Lower lobe of right lung (tissue), 2 donors: ENCODE results near the gene GATAD1. TPM values are rescaled to one million over a fixed set of nuclear protein-coding genes. Genes with fewer than 3 reads are reported as not detected.
A peak's percentile ranks its signal among the peaks of the same experiment; 100 is the strongest.

ENCODE experiments used
- ATAC-seq, 2 donors: fragments of 200-7000 bp; cut with Tn5 transposase; one replicate each; pipeline ENCODE4 v1.9.1; 2020 to 2022; ENCODE audit warnings: mild to moderate bottlenecking in 2 of 2, moderate library complexity in 2 of 2
- DNase-seq: peaks from one replicate; pipeline ENCODE4 v3.0.0-alpha.2; 2020
- H3K27ac ChIP-seq: fragments of 200-600 bp; one replicate; pipeline ENCODE4 v1.8.0; 2022
- H3K27me3 ChIP-seq: fragments of 200-600 bp; one replicate; pipeline ENCODE4 v1.8.0; 2022; ENCODE audit warnings: low read depth
- H3K36me3 ChIP-seq: fragments of 200-600 bp; one replicate; pipeline ENCODE4 v1.8.0; 2022; ENCODE audit warnings: mild to moderate bottlenecking
- H3K4me1 ChIP-seq: fragments of 200-600 bp; one replicate; pipeline ENCODE4 v1.8.0; 2022
- H3K4me3 ChIP-seq: fragments of 200-600 bp; one replicate; pipeline ENCODE4 v1.8.0; 2022; ENCODE audit warnings: mild to moderate bottlenecking
- H3K9me3 ChIP-seq: fragments of 200-600 bp; one replicate; pipeline ENCODE4 v1.8.0; 2022
- intact Hi-C: fragments of 100-400 bp; cut with DNase I; formaldehyde crosslinking; loops from one replicate; pipeline ENCODE4 v1.11.0; 2022
- long read RNA-seq: library from polyadenylated mRNA; unstranded; transcript quantifications from one replicate; pipeline ENCODE4 v2.0.0, GENCODE V29; 2021
- total RNA-seq: library from RNA; stranded (reverse); fragmentation: NEBNext Ultra II Directional; extraction: Animal tissue kit (Norgen Biotek cat#: 25700); gene quantifications from one replicate; pipeline ENCODE4 v1.2.1, GENCODE V29; 2021
- TF ChIP-seq, protein P1 (sequence below): fragments of 200-600 bp; IDR thresholded peaks from one replicate; pipeline ENCODE4 v1.8.0; 2022; ENCODE audit warnings: antibody characterized with exemption, mild to moderate bottlenecking
- donor health status: DM: no; HTN: yes; CAD: no; lungs with severe emphysema.

The GATAD1 gene, protein sequence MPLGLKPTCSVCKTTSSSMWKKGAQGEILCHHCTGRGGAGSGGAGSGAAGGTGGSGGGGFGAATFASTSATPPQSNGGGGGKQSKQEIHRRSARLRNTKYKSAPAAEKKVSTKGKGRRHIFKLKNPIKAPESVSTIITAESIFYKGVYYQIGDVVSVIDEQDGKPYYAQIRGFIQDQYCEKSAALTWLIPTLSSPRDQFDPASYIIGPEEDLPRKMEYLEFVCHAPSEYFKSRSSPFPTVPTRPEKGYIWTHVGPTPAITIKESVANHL
- 39.9 TPM for total RNA-seq
- long read RNA-seq, transcript GATAD1-201 (5 exons, 3,962 nt) = major isoform, 19 of 48 reads
- long read RNA-seq, transcript GATAD1-202 (2 exons, 797 nt) = minor isoform, 5 of 48 reads
- long read RNA-seq, partial matches to known transcripts = 8 of 48 reads
- long read RNA-seq, other reads (novel, unspliced or antisense) = 9 of 48 reads

DNA sequence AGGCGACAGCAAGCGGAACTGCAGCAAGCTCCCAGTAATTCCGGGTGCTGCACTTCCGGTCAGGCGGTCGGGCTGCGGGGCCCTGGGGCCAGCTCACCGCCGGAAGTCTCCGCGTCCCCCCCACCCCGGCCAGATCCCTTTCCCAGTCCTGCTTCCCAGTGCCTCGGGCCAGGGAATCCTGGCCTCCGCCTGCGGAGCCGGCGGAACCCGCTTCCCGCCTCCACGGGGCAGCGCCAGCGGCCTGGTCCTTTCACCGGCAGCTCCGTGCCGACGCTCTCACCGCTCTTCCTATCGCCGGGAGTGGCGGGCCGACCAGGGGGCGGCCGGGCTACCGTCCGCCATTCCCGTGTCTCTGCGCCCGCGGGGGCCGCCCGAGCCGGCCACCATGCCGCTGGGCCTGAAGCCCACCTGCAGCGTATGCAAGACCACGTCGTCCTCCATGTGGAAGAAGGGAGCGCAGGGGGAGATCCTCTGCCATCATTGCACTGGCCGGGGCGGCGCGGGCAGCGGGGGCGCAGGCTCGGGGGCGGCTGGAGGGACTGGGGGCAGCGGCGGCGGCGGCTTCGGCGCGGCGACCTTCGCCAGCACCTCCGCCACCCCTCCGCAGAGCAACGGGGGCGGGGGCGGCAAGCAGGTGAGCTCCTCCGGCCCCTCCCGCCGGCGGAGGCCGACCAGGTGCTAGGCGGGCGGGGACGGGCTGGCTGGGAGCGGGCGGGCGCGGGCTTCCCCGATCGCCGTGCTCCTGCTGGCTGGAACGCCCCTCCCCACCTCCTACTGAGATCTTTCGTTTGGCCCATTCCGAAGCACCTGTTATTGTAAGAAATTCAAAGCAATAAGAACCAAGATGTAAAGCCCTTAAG is at the start of gene GATAD1:
Gene GATAD1 (plus strand): TSS at position 138 of the 860 bp plus-strand sequence. CDS start 248 bp downstream, at position 386.
- intact Hi-C loops = no loop called here
- peaks cover 16% of the 10 kb centered on the region for H3K4me1 ChIP-seq
- peak within 1 kb of the TSS; percentile 98 for H3K4me3 ChIP-seq
- no peaks in the 10 kb centered on the region for H3K9me3 ChIP-seq
- peak within 1 kb of the TSS; percentile 99 for H3K27ac ChIP-seq
- peaks cover 33% of the 10 kb centered on the region for H3K36me3 ChIP-seq
- TF ChIP-seq, protein P1, sequence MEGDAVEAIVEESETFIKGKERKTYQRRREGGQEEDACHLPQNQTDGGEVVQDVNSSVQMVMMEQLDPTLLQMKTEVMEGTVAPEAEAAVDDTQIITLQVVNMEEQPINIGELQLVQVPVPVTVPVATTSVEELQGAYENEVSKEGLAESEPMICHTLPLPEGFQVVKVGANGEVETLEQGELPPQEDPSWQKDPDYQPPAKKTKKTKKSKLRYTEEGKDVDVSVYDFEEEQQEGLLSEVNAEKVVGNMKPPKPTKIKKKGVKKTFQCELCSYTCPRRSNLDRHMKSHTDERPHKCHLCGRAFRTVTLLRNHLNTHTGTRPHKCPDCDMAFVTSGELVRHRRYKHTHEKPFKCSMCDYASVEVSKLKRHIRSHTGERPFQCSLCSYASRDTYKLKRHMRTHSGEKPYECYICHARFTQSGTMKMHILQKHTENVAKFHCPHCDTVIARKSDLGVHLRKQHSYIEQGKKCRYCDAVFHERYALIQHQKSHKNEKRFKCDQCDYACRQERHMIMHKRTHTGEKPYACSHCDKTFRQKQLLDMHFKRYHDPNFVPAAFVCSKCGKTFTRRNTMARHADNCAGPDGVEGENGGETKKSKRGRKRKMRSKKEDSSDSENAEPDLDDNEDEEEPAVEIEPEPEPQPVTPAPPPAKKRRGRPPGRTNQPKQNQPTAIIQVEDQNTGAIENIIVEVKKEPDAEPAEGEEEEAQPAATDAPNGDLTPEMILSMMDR = peak; percentile 96
- peak; percentile 98 to 99 for ATAC-seq
- no peaks in the 10 kb centered on the region for H3K27me3 ChIP-seq
- peak; percentile 93 for DNase-seq

DNA sequence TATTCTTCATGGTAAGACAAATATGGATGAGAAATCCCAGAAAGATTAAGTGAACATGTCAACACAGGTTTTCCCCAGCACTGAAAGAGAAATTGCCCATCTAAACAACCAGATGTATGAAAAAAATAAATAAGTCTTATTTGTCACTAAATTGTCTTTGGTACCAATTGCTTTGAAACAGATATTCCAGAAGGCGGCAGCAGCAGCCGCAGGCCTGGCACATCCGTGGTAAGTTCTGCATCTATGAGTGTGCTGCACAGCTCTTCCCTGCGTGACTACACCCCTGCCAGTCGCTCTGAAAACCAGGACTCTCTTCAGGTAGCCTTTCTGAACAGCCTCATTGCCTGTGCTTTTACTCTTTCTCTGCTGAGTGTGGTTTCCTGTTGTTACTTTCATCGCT is 49.7 kb upstream of the GATAD1 start:
- ATAC-seq = no peak
- Histone ChIP-seq H3K4me3 (no peak overlapping the region), H3K27ac (no peak overlapping the region), H3K9me3 (no peaks in the 10 kb centered on the region), H3K4me1 (no peaks in the 10 kb centered on the region), H3K27me3 (no peaks in the 10 kb centered on the region), H3K36me3 (peaks cover 45% of the 10 kb centered on the region)
- TF ChIP-seq, protein P1 = no peak
- DNase-seq = no peak
- intact Hi-C loops = no loop called here

DNA sequence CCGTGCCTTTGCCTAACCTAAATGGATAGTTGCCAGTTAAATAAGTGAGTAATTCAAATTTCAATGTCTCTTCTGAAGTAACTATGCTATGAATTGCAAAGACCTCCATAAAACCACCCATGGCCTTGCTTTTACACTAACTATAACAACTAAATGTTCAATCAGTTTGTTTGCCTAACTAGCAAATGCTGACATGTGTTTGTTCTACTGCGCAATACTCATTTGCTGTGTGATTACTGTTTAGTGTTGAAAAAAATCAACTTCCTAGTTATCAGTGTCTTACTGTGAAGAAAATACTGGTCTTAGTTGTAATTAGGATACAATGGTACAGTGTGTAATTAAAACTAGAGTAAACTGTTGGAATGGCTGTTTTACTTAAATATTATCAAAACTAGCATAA is 47.3 kb upstream of the GATAD1 start:
- DNase-seq = no peak
- H3K27me3 ChIP-seq = no peaks in the 10 kb centered on the region
- no peak for ATAC-seq
- H3K27ac ChIP-seq = no peak overlapping the region
- H3K36me3 ChIP-seq = peaks cover 45% of the 10 kb centered on the region
- no peak overlapping the region for H3K4me3 ChIP-seq
- H3K4me1 ChIP-seq = no peaks in the 10 kb centered on the region
- intact Hi-C loops = no loop called here
- H3K9me3 ChIP-seq = no peaks in the 10 kb centered on the region
- TF ChIP-seq, protein P1 = no peak

DNA sequence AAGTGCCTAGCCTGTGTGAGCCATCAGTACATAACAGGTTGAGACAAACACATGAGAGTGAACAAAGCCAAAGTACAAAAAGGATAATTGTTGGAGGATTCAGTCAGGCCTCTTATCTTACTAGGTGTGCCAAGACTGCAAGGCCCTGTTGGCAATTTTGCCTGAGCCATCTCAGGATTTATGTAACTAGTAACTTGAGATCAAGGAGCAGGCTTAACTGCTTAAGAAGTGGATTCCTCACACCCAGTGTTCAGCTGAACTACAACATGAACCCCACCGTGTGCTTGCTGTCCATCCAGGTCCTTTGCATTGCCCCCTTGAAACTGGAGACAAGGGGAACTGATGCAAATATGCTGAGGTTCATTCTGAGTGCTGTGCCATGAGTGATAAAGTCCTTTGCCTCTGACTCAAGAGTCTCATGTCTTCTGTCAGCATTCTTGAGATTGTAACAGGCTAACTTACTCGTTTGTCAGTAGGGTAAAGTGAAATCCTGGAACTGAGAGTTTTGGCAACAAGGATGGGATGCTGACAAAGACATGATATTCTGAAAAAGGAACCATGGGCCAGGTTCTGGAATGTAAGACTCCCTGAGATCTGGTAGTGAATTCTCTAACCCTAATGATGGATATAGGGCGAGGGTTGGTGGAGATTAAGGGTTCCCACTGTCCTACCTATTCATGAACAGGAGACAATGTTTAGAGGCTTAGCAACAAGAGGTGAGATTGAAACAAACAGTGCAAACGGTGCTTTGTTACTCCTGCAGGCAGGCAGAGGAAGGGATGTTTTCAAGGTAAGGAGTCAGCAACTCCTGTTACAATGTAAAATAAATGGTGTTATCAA is 44.1 kb upstream of the GATAD1 start:
- H3K9me3 ChIP-seq = no peaks in the 10 kb centered on the region
- DNase-seq = no peak
- H3K4me3 ChIP-seq = no peak overlapping the region
- ATAC-seq = peak; percentile 53 to 74
- no peak overlapping the region for H3K27ac ChIP-seq
- intact Hi-C loops = no loop called here
- TF ChIP-seq, protein P1 = no peak
- H3K27me3 ChIP-seq = no peaks in the 10 kb centered on the region
- peaks cover 21% of the 10 kb centered on the region for H3K36me3 ChIP-seq
- H3K4me1 ChIP-seq = no peaks in the 10 kb centered on the region

DNA sequence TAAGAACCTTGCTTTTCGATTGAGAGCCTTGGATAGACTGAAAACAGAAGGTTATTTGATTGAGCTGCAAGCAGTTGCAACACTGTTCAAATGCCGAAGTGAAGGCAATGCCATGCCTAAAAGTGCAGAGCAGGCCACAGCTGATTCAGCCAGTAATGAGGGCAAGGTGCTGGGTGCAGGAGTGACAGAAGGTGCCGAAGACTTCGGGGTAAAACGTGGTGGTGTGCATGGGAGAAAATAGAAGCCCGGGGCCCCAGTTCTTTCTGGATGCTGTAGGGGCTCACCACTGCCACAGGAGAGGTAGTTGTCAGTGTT is 43.6 kb upstream of the GATAD1 start:
- ATAC-seq (no peak), DNase-seq (no peak)
- intact Hi-C loops = no loop called here

More for the DNA sequence above, 43.6 kb upstream of the GATAD1 start:
- H3K9me3 ChIP-seq = no peaks in the 10 kb centered on the region
- no peaks in the 10 kb centered on the region for H3K27me3 ChIP-seq
- peaks cover 15% of the 10 kb centered on the region for H3K36me3 ChIP-seq
- no peak overlapping the region for H3K4me3 ChIP-seq
- no peaks in the 10 kb centered on the region for H3K4me1 ChIP-seq
- TF ChIP-seq, protein P1 = no peak
- H3K27ac ChIP-seq = no peak overlapping the region
